Stimulated activated CD8-positive, alpha-beta memory T cell treated with anti-CD3 and anti-CD28 coated beads, Interleukin-15, amount 100 ng/mL, for 48 hours (primary cell): ENCODE data around the gene ABCG1.

Experiments
- DNase-seq, 2 donors: peaks; one replicate each; pipeline ENCODE4 v3.0.0-alpha.2; 2020; ENCODE audit warnings: low read depth in 2 of 2

The ABCG1 gene

GRCh38 chr21:42191696-42192595, 27.0 kb upstream of the ABCG1 start:
- no peak for DNase-seq

- peak; percentile 62 to 64 for DNase-seq
These were observed 25.7 kb upstream of the ABCG1 start for GRCh38 chr21:42193131-42193671.

GRCh38 chr21:42193721-42194120, 25.2 kb upstream of the ABCG1 start:
- DNase-seq: no peak

- no peak for DNase-seq
These were observed 24.1 kb upstream of the ABCG1 start for GRCh38 chr21:42194863-42195262.

- DNase-seq: no peak
These were observed 23.4 kb upstream of the ABCG1 start for GRCh38 chr21:42195378-42196031.

GRCh38 chr21:42198929-42199867, 19.7 kb upstream of the ABCG1 start:
- DNase-seq: no peak

- no peak for DNase-seq
These were observed 19.0 kb upstream of the ABCG1 start for GRCh38 chr21:42199868-42200463.

GRCh38 chr21:42200906-42201614, 17.9 kb upstream of the ABCG1 start:
- no peak for DNase-seq

- DNase-seq: no peak
These were observed 17.3 kb upstream of the ABCG1 start for GRCh38 chr21:42201615-42202161.

GRCh38 chr21:42202321-42202720, 16.6 kb upstream of the ABCG1 start:
- DNase-seq: no peak

- DNase-seq: no peak
These were observed 15.6 kb upstream of the ABCG1 start for GRCh38 chr21:42203321-42203720.

- DNase-seq: no peak
These were observed 15.0 kb upstream of the ABCG1 start for GRCh38 chr21:42203936-42204335.

- DNase-seq: no peak
These were observed 11.5 kb upstream of the ABCG1 start for GRCh38 chr21:42207426-42207825.

GRCh38 chr21:42208036-42208435, 10.9 kb upstream of the ABCG1 start:
- DNase-seq: no peak

- no peak for DNase-seq
These were observed 10.0 kb upstream of the ABCG1 start for GRCh38 chr21:42208801-42209490.

- no peak for DNase-seq
These were observed 9.0 kb upstream of the ABCG1 start for GRCh38 chr21:42209801-42210479.

- no peak for DNase-seq
These were observed 6.7 kb upstream of the ABCG1 start for GRCh38 chr21:42212266-42212665.

GRCh38 chr21:42213082-42213774, 5.7 kb upstream of the ABCG1 start:
- DNase-seq: no peak
